Measurements from ENCODE around the gene MALT1. TPM values are rescaled to one million over a fixed set of nuclear protein-coding genes. Genes with fewer than 3 reads are reported as not detected.
A peak's percentile ranks its signal among the peaks of the same experiment; 100 is the strongest.

MALT1 gene
- total RNA-seq, 6 donors from 2014 or later: 17.1 to 29.3 (median 24.6) TPM

GRCh38 chr18:58787536-58788149, 116.4 kb downstream of the MALT1 start:
- no peak for DNase-seq
- Histone ChIP-seq H3K27me3 (no peaks in the 10 kb centered on the region), H3K9me3 (no peaks in the 10 kb centered on the region), H3K27ac (peak overlapping the region; percentile 20 to 82 (median 62)), H3K4me1 (peaks cover 11 to 33% (median 25%) of the 10 kb centered on the region in 4 donors), H3K4me3 (no peak overlapping the region), H3K36me3 (no peaks in the 10 kb centered on the region)
- TF ChIP-seq POLR2A (IDR thresholded peaks at IDR 0.05) (no peak), EP300 (IDR thresholded peaks at IDR 0.05) (no peak), POLR2AphosphoS5 (IDR thresholded peaks at IDR 0.05) (no peak), CTCF (IDR thresholded peaks at IDR 0.05) (no peak)
- no peak for ATAC-seq (ENCODE audit: low FRiP score in 2 of 2)
- 77 to 80% methylated on average over 14 of the region's 14 CpGs for WGBS, 2 donors

- 93 to 100% methylated on average over 2 to 3 of the region's 3 CpGs for WGBS, 2 donors
- DNase-seq: no peak
Observed at GRCh38 chr18:58788470-58788869, 117.2 kb downstream of the MALT1 start.

GRCh38 chr18:58788971-58789875, 118.0 kb downstream of the MALT1 start:
- ATAC-seq (ENCODE audit: low FRiP score in 2 of 2) (no peak), DNase-seq (no peak)
- no peaks in the 10 kb centered on the region for H3K27me3 ChIP-seq
- H3K4me1 ChIP-seq: peaks cover 11 to 33% (median 25%) of the 10 kb centered on the region in 4 donors
- peak overlapping the region; percentile 46 to 82 (median 62) for H3K27ac ChIP-seq
- 34 to 49% methylated on average over 9 to 11 of the region's 11 CpGs for WGBS, 2 donors
- TF ChIP-seq EP300 (IDR thresholded peaks at IDR 0.05): no peak
- TF ChIP-seq CTCF (IDR thresholded peaks at IDR 0.05): no peak
- no peak for TF ChIP-seq POLR2AphosphoS5 (IDR thresholded peaks at IDR 0.05)
- no peak for TF ChIP-seq POLR2A (IDR thresholded peaks at IDR 0.05)
- no peaks in the 10 kb centered on the region for H3K9me3 ChIP-seq
- no peaks in the 10 kb centered on the region for H3K36me3 ChIP-seq
- H3K4me3 ChIP-seq: no peak overlapping the region

More at GRCh38 chr18:58788470-58788869, 117.2 kb downstream of the MALT1 start:
- Histone ChIP-seq H3K4me3 (no peak overlapping the region), H3K9me3 (no peaks in the 10 kb centered on the region), H3K36me3 (no peaks in the 10 kb centered on the region), H3K4me1 (peaks cover 11 to 33% (median 25%) of the 10 kb centered on the region in 4 donors), H3K27ac (peak overlapping the region; percentile 20 to 82 (median 62)), H3K27me3 (no peaks in the 10 kb centered on the region)
- no peak for ATAC-seq (ENCODE audit: low FRiP score in 2 of 2)
- TF ChIP-seq CTCF (IDR thresholded peaks at IDR 0.05) (no peak), POLR2A (IDR thresholded peaks at IDR 0.05) (no peak)

GRCh38 chr18:58789876-58790240, 118.6 kb downstream of the MALT1 start:
- no peak for TF ChIP-seq CTCF (IDR thresholded peaks at IDR 0.05)
- no peak for TF ChIP-seq POLR2AphosphoS5 (IDR thresholded peaks at IDR 0.05)
- TF ChIP-seq POLR2A (IDR thresholded peaks at IDR 0.05): no peak
- Histone ChIP-seq H3K27me3 (no peaks in the 10 kb centered on the region), H3K36me3 (no peaks in the 10 kb centered on the region), H3K27ac (peak overlapping the region; percentile 9 to 82 (median 62)), H3K9me3 (no peaks in the 10 kb centered on the region), H3K4me3 (no peak overlapping the region), H3K4me1 (peaks cover 11 to 32% (median 22%) of the 10 kb centered on the region in 4 donors)
- ATAC-seq (ENCODE audit: low FRiP score in 2 of 2) (no peak), DNase-seq (no peak)
- 70 to 71% methylated on average over 5 of the region's 5 CpGs for WGBS, 2 donors
